HG03442 (cell line): ENCODE results near the gene AFAP1.

Experiments used
- ATAC-seq: cut with Tn5 transposase; IDR thresholded peaks from one replicate; pipeline ENCODE4 v1.9.1; 2021; ENCODE audit warnings: mild to moderate bottlenecking, moderate library complexity; ENCODE audit not compliant: unreplicated experiment

Gene AFAP1

DNA sequence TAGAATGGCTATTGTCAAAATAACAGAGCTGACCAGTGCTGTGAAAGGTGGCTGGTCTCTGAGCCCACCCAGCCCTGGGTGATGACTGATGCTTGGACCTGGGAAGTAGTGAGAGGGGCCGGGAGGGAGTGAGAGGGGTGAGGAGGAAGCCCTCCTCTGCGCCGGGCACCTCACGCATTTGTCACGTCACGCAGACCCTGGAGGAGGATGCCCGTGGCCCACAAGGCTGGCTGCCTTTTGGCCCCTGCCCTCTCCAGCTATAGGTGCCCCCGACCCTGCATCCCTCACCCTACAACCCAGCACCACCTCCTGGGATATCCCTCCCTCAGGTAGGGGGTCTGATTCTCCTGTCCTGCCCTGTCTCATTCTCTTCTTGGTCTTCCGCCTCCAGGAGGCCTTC, 207.4 kb downstream of the AFAP1 start:
- ATAC-seq = no peak

DNA sequence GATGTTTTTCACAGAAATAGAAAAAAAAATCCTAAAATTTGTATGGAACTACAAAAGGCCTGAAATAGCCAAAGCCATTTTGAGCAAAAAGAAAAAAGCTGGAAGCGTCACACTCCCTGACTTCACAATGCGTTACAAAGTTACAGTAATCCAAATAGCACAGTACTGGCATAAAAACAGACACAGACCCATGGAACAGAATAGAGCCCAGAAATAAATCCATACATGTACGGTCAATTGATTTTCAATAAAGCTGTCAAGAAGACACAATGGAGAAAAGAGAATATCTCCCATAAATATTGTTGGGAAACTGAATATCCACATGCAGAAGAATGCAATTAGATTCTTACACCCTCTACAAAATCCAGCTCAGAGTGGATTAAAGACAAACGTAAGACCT, 208.2 kb downstream of the AFAP1 start:
- no peak for ATAC-seq

DNA sequence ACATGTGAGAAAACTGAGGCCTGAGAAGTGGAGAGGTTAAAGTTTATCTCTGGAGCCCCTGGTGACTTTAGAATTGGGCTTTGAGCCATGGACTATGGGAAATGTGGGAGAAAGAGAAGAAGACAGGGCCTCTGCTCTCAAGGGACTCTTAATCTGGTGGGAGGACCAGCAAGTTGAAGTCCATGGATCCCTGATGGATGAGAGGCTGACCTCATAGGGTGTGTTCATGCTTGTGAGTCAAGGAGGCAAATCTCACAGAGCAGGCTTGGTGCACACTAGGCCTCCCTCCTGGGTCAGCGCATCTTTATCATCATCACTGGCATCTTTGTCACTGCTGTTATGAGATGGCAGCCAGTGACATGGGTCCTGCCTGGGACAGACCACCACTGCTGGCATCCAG, 211.9 kb downstream of the AFAP1 start:
- no peak for ATAC-seq

DNA sequence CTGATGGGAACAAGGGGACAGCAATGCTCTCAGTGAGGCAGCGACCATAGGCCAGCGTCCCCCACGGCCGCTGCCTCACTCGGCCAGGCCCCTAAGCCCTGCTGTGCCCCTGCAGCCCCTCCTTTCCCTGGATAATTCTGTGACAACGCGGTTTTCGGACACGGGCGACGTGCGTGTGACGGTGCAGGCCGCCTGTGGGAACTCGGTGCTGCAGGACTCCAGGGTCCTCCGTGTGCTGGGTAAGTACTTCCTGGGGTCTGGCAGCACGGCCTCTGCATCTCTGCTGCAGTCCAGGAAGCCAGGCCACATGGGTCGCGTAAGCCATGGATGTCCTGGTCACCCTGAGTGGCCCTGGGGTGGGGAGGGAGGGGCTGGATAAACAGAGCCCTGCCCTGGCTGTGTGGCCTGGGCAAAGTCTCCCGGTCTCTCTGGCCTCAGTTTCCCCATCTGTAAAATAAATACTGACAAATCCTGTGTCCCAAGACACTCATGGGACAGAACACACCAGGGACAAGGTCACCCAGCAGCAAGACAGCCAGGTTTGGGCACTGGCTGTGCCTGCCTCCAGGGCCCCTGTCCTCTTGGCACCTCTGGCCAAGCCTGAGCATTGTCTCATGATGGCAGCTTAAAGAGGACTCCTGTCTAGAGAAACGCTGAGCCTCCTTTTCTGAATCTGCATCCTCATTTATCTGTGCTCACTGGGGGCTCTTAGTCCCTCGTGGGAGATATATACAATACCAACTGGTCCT, 212.8 kb downstream of the AFAP1 start:
- no peak for ATAC-seq

DNA sequence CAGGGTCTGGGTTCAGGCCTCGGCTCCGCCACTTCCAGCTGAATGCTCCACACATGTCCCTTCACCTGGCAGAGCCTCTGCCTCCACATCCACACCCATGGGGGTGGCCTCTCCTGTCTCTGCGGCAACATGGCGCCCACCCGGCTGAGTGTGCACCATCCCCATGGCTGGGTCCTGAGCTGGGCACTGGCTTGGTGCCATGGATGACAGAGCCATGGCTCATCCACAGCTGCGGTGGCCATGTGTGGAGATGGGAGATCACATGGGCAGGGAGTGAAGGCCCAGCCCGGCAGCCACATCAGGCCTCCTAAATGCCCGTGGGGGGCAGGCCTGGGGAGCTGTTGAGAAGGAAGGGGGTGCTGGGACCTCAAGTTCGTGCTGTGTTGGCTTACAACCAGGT, 213.7 kb downstream of the AFAP1 start:
- no peak for ATAC-seq

DNA sequence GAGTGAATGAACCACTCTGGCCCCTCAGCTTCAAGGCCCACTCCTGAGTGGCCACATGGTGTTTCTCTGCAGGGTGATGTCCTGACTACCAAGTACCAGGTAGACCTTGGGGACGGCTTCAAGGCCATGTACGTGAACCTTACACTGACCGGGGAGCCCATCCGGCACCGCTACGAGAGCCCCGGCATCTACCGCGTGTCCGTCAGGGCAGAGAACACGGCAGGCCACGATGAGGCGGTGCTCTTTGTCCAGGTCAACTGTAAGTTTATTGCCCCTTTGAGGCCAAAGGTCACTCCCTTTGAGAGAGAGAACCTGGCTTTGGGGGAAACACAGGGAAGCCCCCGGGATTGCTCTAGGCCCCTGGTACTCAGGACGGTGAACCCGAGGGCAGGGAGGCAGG, 216.0 kb downstream of the AFAP1 start:
- ATAC-seq = no peak

DNA sequence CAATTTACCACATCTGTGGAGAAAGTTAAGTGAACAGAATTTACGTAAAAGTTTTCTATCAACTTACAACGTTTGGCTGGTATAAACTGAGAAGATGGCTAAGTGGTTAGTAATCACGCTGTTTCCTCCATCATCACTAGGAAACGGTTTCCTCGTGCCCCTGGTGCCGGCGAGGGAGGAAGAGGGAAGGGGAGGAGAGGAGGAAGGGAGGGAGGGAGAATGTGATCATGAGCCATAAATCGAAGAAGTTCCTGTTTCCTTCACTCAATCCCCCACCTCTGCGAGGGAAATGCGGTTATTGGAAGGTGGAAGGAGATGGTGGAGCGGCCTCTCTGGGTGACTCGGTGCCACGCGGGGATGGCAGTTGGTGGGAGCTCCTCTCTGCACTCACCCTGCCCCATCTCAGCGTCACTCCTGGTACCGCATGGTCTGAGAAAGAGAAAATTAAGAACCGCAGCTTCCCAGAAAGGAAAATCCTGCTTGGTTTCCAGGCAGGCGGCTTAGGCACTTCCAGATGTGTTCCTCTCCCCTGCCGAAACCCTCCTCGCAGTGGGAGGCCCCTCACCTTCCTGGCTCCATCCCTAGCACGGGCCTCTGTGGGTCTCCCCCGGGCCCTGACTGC, 216.8 kb downstream of the AFAP1 start:
- ATAC-seq = no peak

DNA sequence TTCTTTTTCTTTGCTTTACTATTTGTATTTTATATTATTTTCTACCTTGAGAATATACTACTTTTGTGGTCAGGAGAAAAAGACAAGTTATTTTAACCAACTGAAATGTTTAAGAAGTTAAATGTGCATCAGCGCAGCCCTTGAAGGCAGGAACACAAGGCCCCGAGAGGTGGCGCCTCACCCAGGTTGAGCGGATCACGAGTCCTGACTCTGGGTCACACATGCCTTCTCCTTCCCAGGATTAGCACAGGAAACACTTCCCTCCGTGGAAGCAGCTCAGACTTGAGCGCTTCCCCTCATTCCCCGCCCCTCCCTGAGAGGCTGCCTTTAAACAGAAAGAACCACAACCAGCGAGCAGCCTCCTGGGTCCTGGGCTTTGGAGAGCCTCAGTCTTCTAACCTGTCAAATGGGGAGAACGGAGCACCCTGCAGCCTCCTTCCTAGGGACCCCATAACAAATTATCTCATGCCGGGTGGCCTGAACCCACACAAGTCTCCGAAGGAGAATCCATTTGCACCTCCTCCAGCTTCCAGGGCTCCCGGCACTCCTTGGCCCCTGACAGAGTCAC, 217.6 kb downstream of the AFAP1 start:
- no peak for ATAC-seq

DNA sequence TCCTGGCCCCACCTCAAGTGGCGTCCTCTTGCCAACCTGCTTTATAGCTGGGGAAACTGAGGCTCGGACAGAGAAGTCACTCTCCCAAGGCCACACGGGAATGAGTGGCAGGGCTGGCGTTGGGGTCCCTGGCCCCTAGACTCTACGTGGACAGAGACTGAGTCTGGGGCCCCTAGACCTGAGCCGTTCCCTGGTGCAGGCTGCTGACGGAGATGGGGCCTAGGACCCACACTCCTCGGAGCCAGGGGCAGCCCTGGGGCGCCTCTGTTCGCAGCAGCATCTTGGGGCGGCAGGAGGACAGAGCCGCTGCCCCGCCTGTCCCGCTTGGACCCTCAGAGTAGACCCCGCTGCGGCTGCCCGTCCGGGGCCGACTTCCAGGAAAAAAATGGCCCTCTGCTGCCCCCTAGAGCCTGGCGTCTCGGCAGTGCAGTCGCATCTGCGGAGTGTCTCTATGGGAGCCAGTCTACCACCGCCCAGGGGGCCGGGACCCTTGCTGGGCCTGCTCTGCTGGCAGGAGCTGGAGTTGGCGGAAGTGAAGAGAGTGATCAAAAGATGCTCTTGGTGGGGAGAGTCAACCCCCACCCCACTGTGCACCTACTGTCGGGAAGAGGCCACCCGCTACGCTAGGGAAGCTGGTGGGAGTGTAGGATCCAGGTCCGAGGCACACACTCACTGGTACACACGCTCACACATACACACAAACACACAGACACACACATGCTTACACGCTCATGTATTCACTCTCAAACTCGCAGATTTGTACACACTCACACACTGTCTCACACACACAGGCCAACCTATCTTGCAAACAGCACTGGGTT, 220.1 kb downstream of the AFAP1 start:
- no peak for ATAC-seq

DNA sequence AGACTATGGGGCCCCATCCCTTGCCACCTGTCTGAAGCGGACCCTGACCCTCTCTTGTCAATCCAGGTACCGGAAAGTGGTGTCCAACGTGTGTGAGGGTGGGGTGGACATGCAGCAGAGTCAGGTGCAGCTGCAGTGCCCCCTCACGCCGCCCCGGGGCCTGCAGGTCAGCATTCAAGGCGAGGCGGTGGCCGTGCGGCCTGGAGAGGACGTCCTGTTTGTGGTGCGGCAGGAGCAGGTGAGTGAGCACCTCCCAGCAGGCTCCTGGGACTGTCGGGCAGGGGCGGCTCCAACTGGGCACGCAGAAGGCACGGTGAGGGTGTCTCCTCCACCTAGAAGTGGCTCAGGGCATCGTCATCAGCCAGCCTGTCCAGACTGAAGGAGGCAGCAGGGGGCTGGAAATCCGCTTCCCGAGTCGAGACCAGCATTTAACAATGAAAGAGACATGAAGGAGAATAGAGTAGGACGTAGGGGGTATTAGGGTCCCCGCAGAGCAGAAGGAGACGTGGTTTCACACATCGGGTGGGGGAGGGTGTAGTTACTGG, 221.6 kb downstream of the AFAP1 start:
- no peak for ATAC-seq

DNA sequence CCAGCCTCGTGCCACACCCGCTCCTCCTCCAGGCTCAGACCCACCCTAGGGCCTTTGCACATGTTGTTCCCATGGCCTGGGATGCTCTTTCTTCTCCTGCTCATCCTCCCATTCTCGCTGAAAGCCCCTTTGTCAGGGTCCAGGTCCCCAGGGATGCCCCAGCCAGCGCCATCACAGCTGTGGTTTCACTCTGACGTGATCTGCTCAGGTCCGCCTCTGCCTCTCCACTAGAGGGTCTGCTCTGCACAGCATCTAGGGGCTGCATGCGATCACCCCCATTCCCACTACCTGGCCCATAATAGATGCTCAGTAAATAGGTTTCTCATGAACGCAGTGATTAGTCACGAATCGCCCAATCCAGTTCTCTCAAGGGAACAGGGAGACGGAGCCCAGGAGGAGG, 222.5 kb downstream of the AFAP1 start:
- no peak for ATAC-seq

DNA sequence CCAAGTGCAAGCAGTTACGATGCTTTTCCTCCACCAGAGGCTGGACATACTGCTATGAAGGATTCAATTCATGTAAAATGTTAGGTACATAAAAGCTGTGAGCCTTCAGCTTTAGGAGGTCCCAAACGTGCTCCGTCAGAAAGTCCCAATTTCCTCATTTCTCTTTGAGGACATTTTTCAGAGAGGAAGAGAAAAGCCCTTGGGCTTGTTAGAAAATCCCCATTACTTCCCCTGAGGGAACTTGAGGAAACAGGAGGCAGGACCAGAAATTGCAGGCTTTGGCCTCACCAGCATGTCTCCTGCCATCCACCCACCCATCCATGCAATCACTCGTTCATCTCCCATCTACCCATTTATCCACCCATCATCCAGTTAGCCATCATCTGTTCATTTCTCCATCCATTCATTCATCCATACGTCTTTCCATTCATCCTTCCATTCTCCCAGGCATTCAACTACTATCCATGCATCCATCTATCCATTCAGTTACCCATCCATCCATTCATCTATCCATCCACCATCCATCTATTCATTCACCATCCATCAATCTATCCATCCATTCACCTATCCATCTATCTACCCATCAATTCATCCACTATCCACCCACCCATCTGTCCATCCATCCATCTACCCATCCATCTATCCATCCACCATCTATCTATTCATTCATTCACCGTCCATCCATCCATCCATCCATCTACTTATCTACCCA, 223.5 kb downstream of the AFAP1 start:
- no peak for ATAC-seq

DNA sequence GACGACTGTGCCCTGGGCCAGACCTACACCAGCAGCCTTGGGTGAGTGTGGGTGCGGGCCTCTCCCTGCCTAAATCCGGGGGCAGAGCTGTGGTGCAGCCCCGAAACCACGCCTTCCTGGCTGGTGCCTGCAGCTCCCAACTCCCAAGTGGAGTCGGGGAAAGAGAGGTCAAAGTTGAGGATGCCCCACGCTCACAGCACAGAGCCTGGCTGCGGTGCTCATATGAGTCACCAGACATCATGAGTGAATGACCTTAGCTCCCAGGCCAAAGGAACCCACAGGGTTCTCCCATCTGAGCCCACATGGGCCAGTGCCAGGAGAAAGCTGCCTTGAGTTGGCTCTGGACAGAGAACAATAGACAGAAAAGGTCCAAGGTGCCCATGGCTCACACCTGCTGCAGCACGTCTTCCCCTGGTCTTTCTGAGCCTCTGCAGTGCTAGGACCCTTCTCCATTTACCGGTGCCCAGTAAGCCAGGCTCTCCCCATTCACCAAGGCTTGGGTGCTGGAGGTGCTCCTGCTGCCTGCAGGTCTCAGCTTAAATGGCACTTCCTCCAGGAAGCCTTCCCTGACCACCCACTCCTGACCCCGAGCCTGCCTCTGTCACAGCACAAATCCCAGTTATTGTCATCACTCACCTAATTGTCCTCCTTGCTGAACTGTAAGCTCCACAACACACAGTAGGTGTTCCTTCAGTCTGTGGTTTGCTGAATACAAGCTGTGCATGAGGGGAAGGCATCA, 224.2 kb downstream of the AFAP1 start:
- ATAC-seq = no peak

DNA sequence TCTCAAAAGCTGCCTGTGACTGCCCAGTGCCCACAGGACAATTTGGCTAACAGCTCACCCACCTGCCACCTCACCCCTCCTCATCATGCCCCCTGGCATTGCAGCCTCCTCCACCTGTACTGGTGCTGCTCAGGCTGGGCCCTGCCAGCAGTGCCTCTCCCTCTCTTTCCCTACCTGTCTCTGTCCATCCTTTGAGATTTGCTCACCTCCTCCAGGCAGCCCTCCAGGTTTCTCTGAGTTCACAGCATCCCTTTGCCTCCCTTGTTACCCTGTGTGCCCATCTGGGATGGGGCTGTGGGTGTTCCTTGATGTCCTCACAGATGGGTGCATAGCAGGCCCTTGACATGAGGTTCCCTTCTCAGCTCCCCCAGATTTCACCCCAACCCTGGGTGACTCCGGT, 224.9 kb downstream of the AFAP1 start:
- no peak for ATAC-seq

DNA sequence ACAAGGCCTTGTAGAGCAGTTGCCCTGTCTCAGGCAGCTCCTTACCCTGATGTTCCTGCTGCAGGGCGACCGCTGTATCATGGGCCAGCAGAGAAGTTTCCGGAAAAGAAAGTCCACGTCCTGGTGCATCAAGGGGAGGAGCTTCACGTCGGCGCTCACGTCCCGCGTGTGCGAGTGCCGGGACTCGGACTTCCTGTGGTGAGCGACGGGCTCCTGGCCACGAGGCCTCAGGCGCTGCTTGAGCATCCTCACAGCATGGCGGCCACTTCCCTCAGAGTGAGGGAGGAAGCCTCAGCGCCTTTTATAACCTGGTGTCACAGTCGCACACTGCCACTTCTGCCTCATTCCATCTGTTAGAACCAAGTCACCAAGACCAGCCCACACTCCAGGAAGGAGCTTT, 225.5 kb downstream of the AFAP1 start:
- no peak for ATAC-seq

DNA sequence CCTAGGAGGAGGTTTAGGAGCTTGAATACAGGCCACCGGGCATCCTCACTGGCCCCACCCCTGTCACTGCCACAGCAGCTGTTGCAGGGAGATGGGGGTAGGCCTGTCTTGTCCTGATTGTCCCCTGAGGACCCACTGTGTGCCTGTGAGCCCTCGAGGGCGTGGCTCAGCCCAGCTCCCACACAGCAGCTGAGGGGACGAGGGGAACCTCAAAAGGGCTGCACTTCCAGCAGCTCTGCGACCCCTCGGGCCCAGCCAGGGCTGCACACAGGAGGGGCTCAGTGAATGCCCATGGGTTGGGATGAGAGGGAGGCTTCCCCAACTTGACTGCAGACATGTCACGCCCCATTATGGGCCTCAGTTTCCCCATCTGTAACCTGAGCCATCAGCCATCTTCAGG, 225.9 kb downstream of the AFAP1 start:
- no peak for ATAC-seq

DNA sequence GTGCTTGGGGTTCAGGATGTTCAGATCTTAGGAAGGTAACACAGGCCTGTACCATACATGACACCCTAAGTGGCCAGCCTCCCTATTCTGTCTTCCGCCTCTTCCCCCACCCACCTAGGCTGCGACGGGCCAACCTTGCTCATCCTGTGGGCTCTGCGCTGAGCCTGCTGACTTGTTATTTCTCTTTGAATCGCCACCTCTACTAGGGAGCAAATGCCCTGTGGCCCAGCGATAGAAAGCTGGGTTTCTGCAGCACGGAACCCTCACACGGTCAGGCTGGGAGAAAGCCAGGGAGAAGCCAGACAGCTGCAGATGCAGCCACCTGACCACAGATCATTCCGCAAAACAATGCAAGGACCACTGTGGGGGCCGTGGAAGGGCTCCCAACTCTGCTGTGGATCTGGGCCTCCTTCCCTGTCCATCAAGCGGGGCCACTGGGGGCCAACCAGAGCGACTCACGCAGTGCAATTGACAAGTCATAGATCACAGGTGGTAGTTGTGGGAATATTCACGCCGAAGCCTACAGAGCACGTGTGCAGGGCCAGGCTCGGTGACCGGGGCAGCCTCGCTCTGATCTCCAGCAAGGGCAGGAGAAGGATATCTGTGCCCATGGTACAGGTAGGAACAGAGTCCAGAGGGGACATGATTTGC, 227.5 kb downstream of the AFAP1 start:
- ATAC-seq = no peak

DNA sequence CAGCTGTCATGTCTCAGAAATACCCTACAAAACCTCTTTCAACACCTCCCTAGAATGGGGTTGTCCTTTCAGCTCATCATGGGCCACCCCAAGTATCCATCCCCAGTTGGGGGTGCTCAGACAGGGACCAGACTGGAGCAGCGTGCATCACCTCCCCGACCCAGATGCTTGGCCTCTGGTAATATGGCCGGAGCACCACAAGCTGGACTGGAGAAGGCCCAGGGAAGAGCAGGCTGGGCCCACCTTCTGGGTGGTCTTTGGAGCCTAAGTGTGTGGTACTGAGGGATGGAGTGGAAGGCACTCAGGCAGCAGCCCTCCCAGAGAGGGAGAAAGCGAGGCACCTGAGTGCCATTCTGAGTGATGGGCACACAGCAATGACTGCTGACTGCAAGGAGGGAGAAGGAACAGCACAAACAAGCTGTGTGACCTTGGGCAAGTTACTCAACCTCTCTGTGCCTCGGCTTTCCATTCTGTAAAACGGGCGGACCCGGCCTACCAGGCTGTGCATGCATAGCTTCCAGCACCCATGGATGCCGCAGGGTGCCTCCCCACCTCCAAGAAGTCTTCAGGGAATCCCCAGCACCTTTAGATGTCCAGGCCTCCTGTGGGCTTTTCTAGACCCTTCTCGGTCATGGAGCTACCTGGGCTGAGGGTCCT, 228.2 kb downstream of the AFAP1 start:
- ATAC-seq = no peak
